Hematopoietic multipotent progenitor cell treated with erythropoietin and hydrocortisone succinate and interleukin-3 and kit ligand, for 15 days (in vitro differentiated cells): ENCODE measurements around the gene KCTD15.

Source experiments
- DNase-seq: peaks from one replicate; pipeline ENCODE4 v3.0.0-alpha.2; 2015; ENCODE audit warnings: low spot score

Gene KCTD15

DNA sequence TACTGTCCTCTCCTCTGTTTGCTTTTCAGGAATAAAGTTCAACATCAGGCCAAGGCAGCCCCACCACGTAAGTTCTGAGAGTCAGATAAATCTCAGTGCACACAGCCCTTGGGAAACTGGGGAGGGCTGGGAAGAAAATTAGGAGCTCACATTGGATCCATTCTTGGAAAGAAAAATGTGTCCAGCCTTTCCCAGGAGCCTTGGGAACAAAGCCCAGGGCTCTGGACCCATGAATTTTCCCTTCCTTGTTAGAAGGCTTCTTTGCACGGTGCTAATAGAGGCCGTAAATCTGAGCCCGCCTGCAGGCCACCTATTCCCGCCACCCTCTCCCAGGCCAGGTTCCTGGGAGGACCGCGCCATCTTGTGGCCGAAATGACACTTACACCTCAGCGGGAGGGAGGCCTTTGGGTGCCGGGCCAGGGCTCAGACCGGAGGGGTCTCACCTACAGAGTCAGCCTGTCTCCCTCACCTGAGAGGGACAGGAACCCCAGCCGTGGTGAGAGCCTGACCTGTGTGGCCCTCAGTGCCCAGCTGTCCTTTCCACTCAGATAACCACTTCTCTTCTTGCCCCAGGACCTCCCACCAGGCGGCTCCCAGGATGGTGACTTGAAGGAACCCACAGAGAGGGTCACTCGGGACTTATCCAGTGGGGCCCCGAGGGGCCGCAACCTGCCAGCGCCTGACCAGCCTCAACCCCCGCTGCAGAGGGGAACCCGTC lies 25.1 kb upstream of the KCTD15 start:
- peak; percentile 52 for DNase-seq

- DNase-seq, result no peak
Measured at GRCh38 chr19:33772102-33772857, 24.4 kb upstream of the KCTD15 start.

GRCh38 chr19:33772858-33773180 lies 23.9 kb upstream of the KCTD15 start:
- no peak for DNase-seq

- no peak for DNase-seq
Measured at GRCh38 chr19:33773704-33774624, 22.7 kb upstream of the KCTD15 start.

DNA sequence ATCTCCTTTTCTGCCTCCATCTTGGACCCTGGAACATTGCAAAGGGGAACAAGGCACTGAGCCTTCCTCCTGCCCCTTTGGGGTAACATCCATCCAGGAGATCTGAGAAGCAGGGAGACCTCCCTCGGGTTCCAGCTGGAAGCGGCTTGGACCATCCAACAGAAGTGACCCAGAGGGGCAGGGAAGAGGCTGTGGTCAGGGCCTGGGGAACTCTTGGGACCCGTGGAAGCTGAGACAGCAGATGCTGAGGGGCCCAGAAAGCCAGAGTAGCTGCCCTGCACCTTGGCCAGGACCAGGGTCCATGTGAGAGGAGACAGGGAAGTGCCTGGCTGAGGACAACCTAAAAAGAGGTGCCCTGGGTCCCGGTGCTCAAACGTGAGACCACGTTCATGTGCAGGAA lies 21.9 kb upstream of the KCTD15 start:
- DNase-seq, result no peak

- DNase-seq, result no peak
Measured at GRCh38 chr19:33775731-33776487, 20.8 kb upstream of the KCTD15 start.

DNA sequence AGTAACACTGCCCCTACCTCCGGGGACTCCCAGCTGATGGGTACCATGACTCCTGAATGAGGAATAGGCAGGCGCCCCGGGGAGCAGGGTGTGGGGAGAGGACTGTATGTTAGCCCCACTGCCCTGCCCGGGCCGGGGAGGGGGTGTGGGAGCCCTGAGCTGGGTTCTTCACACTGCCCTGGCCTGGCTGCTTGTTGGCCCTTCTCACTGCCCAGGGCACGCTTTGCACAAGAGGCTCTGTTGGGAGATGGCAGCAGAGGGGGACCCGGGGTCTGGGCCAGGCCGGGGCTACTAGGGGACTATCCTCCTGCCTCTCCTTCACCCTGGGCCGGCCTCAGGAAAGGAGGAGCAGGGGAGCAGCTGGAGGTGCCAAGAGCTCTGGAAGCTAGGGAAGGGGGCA lies 19.3 kb upstream of the KCTD15 start:
- DNase-seq, result no peak

DNA sequence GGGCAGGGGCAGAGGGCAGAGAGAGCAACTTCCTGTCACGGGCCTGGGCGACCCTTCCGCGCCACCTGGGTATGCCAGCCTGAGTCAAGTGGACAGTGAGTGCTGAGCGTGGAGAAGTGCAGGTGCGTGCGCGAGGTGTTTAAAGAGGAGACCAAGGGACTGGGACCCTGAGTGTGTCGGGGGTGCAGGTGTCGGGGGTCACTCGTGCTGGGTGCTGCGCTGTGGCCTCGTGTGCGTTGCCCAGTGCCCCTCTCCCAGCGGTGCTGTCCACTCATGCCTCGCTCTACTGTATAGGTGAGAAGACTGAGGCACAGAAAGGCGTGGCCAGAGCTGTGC lies 18.9 kb upstream of the KCTD15 start:
- DNase-seq, result no peak

- peak; percentile 84 for DNase-seq
Measured at GRCh38 chr19:33778089-33778791, 18.4 kb upstream of the KCTD15 start.

DNA sequence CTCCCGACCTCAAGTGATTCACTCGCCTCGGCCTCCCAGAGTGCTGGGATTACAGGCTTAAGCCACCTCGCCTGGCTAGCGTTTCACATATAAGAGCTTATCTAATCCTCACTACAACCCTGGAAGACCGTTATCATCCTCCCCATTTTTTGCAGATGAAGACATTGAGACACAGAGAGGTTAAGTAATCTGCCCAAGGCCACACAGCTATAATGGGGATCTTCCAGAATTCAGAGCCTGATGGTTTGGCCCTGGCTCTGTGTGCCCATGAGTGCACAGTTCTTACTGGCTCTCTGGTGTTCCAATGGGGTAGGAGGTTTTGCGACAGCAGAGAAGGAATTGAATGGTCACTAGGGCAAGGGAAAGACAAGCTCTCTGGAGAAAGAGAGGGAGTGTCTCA lies 16.8 kb upstream of the KCTD15 start:
- no peak for DNase-seq

- no peak for DNase-seq
Measured at GRCh38 chr19:33780251-33780650, 16.4 kb upstream of the KCTD15 start.

GRCh38 chr19:33780746-33781145 lies 15.9 kb upstream of the KCTD15 start:
- DNase-seq, result no peak

- no peak for DNase-seq
Measured at GRCh38 chr19:33781415-33781935, 15.2 kb upstream of the KCTD15 start.

DNA sequence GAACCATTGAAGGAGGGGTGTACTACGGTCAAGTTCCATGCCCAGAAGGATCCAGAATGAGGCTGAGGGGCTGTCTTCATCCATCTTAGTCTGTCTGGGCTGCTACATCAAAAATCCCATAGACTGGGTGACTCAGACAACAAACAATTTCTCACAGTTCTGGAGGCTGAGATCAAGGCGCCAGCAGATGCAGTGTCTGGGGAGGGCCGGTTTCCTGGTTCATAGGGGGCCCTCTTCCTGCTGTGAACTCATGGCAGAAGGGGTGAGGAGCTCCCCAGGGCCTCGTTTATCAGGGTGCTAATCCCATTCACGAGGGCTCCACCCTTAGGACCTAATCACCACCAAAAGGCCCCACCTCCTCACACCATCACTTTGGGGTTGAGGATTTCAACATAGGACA lies 14.7 kb upstream of the KCTD15 start:
- no peak for DNase-seq

DNA sequence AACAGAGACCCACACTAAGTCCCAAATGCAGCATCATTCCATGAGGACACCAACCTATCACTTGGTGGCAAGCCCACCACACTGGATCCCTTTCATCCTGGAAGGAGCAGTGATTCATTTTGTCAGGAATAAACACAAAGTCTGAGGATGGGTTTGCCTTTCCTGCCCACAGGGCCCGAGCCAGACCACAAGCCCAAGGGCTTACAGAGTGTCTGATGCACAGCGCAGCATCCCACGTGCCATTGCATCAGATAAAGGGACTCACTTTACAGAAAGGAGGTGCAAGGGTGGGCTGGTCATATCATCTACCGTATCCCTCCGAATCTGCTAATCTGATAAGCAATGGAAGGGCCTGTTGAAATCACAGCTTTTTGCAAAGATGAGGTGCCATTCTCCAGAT lies 12.2 kb upstream of the KCTD15 start:
- DNase-seq, result no peak

- DNase-seq, result no peak
Measured at GRCh38 chr19:33785795-33786194, 10.9 kb upstream of the KCTD15 start.

- DNase-seq, result no peak
Measured at GRCh38 chr19:33788676-33789075, 8.0 kb upstream of the KCTD15 start.

GRCh38 chr19:33789344-33789743 lies 7.3 kb upstream of the KCTD15 start:
- DNase-seq, result no peak

DNA sequence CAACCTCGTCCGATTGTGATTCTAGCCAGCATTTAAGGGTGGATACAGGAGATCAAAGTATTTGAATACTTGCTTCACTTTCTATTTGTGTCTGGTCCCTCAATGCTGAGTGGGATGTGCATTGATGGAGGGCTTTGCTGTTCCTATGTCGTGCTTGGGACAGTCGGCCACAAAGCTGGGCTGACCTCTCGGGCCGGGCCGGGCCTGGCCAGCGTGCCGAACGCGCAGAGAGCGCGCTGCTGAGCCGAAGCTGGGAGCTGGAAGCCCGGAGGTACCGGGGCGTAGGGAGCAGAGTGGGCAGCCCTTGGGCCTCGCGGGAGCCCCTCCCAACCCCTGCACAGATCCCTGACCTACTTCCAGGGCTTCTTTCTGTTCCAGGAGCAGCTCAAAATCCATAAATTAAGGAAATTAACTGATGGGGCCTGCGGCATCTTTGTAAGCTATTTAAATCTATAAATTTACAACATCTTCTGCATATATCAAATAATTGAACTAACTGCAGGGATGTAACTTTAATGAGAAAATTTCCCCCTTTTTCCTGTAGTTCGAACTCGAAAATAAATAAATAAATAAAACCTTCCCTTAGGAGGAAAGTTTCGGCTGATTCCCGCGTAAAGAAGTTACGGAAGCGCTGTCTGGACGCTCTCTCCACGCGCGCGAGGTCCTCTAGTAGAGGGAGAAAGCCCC lies 1.8 kb upstream of the KCTD15 start:
- DNase-seq, result no peak

GRCh38 chr19:33795370-33796163 lies 1.1 kb upstream of the KCTD15 start:
- DNase-seq, result peak; percentile 31
